ENCODE measurements around the gene MPC1. TPM values are rescaled to one million over a fixed set of nuclear protein-coding genes. Genes with fewer than 3 reads are reported as not detected.
"Not testable (repeated sequence)": the region's sequence is repeated elsewhere in the genome, so short reads cannot be mapped to it uniquely, and the experiment has no call there.

The MPC1 gene
- total and polyA plus RNA-seq, 5 donors from 2014 or later = 25.7 to 92.1 (median 76.6) TPM

DNA sequence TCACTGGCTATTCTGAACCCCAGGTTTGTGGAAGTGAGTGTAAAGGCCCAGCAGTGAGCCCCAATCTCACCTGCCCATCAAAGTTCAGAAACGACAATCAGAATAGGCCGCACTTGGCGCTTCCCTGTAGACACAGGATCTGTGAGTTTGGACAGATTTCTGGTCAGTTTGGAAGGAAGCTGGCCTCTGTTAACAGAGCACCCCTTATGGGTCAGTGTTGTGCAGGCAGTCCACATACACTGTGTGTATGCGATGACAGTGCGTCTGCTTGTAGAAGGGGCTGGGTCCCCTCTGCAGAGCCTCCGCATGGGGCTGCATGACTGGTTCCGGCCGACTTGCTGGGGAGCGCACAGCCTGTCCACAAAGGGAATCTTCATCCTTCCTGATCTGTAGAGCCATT, 3.4 kb upstream of the MPC1 start:
- Histone ChIP-seq H3K27ac (ENCODE audit: insufficient read depth, low read length, poor library complexity, severe bottlenecking) (no peak overlapping the region), H3K9me3 (ENCODE audit: control insufficient read depth in 2 of 2, low read length in 2 of 2) (no peaks in the 10 kb centered on the region), H3K4me3 (ENCODE audit: low read depth, low read length) (no peak overlapping the region), H3K27me3 (ENCODE audit: control insufficient read depth, insufficient read depth, low read length) (no peaks in the 10 kb centered on the region), H3K4me1 (ENCODE audit: control insufficient read depth, insufficient read depth, low read length, poor library complexity, severe bottlenecking) (peaks cover 15% of the 10 kb centered on the region), H3K36me3 (ENCODE audit: control insufficient read depth, insufficient read depth, low read length) (no peaks in the 10 kb centered on the region)
- Mint-ChIP-seq H3K27ac (no peak overlapping the region), H3K36me3 (no peaks in the 10 kb centered on the region), H3K4me3 (peak overlapping the region in 1 of 4 donors; percentile 63), H3K9me3 (no peaks in the 10 kb centered on the region), H3K27me3 (peaks cover 6% of the 10 kb centered on the region), H3K4me1 (peaks cover 5 to 18% (median 12%) of the 10 kb centered on the region in 4 donors)
- no peak for ATAC-seq (ENCODE audit: low read depth in 2 of 2)
- DNase-seq = no peak

GRCh38 chr6:166383802-166384363, 1.1 kb upstream of the MPC1 start:
- Mint-ChIP-seq H3K4me3 (peak overlapping the region; percentile 86 to 97 (median 93)), H3K27ac (peak overlapping the region; percentile 56 to 94 (median 77)), H3K4me1 (peaks cover 5 to 22% (median 14%) of the 10 kb centered on the region in 4 donors)
- peak overlapping the region; percentile 92 for H3K4me3 ChIP-seq (ENCODE audit: low read depth, low read length)
- H3K9me3 Mint-ChIP-seq; H3K36me3 ChIP-seq (ENCODE audit: control insufficient read depth, insufficient read depth, low read length); ATAC-seq (ENCODE audit: low read depth in 2 of 2); H3K36me3 Mint-ChIP-seq; H3K9me3 ChIP-seq (ENCODE audit: control insufficient read depth in 2 of 2, low read length in 2 of 2); H3K27me3 ChIP-seq (ENCODE audit: control insufficient read depth, insufficient read depth, low read length); H3K27me3 Mint-ChIP-seq: not testable (repeated sequence)
- peaks cover 17% of the 10 kb centered on the region for H3K4me1 ChIP-seq (ENCODE audit: control insufficient read depth, insufficient read depth, low read length, poor library complexity, severe bottlenecking)
- DNase-seq = peak in 2 of 3 donors; percentile 11 to 41
- peak overlapping the region; percentile 76 for H3K27ac ChIP-seq (ENCODE audit: insufficient read depth, low read length, poor library complexity, severe bottlenecking)

DNA sequence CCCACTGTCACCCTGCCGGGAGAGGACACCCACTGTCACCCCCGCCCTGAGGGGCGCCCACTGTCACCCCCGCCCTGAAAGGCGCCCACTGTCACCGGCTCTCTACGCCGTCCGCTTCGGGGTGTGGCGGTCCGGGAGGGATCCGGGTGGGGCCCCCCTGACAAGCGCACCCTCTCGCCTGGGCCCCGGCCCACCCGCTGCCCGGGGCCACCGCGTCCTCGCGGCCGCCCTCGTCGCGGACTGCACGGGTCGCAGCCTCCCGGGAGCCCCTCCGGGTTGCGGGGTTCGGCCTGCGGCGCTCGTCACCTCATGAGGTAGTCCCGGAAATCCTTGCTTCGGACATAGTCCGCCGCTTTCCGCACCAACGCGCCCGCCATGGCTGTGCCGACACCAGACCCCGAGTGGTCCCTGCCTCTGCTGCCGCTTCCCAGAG, 224 bp downstream of the MPC1 start:
- Mint-ChIP-seq H3K4me1 (peaks cover 5 to 22% (median 14%) of the 10 kb centered on the region in 4 donors), H3K4me3 (peak overlapping the region; percentile 93 to 99 (median 96)), H3K27me3 (peaks cover 6% of the 10 kb centered on the region), H3K27ac (no peak overlapping the region), H3K36me3 (no peaks in the 10 kb centered on the region), H3K9me3 (no peaks in the 10 kb centered on the region)
- Histone ChIP-seq H3K27me3 (ENCODE audit: control insufficient read depth, insufficient read depth, low read length) (no peaks in the 10 kb centered on the region), H3K27ac (ENCODE audit: insufficient read depth, low read length, poor library complexity, severe bottlenecking) (peak overlapping the region; percentile 76), H3K4me1 (ENCODE audit: control insufficient read depth, insufficient read depth, low read length, poor library complexity, severe bottlenecking) (peaks cover 17% of the 10 kb centered on the region), H3K4me3 (ENCODE audit: low read depth, low read length) (peak overlapping the region; percentile 37), H3K36me3 (ENCODE audit: control insufficient read depth, insufficient read depth, low read length) (peaks cover 2% of the 10 kb centered on the region), H3K9me3 (ENCODE audit: control insufficient read depth in 2 of 2, low read length in 2 of 2) (no peaks in the 10 kb centered on the region)
- DNase-seq (no peak), ATAC-seq (ENCODE audit: low read depth in 2 of 2) (peak in 1 of 2 donors; percentile 1)

DNA sequence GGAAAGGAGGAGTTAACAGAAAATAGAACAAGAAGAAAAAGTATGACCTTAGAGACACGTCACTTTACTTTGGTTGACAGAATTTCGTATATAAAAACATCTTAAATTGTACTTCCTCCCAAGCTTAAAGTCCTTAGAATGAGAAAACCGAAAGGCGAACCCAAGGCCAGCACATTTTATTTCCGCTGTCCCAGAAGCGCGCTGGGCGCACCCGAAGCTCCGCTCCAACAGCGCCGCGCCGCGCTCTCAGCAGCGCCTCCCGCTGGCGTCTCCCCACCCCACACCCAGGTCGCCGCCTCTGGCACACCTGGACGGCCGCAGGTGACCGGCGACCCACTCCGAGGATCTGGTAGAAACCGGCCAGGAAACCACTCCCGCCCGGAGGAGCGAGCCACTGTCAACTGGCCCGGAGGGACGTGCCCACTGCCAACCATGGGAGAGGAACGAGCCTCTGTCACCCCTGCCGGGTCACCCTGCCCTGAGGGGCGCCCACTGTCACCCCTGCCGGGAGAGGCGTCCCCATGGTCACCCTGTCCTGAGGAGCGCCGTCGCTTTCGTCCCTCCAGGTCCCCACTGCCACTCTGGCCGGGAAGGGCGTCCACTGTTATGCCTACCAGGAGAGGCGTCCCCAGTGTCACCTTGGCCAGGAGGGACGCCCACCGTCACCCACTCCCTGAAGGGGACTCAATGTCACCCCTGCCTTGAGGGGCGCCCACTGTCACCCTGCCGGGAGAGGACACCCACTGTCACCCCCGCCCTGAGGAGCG, 824 bp downstream of the MPC1 start:
- Mint-ChIP-seq H3K36me3 (no peaks in the 10 kb centered on the region), H3K4me1 (peaks cover 5 to 22% (median 14%) of the 10 kb centered on the region in 4 donors), H3K4me3 (peak overlapping the region; percentile 93 to 99 (median 96)), H3K9me3 (no peaks in the 10 kb centered on the region), H3K27ac (peak overlapping the region in 2 of 3 donors; percentile 89 to 92), H3K27me3 (peaks cover 6% of the 10 kb centered on the region)
- H3K27me3 ChIP-seq (ENCODE audit: control insufficient read depth, insufficient read depth, low read length) = no peaks in the 10 kb centered on the region
- peaks cover 2% of the 10 kb centered on the region for H3K36me3 ChIP-seq (ENCODE audit: control insufficient read depth, insufficient read depth, low read length)
- peak overlapping the region; percentile 87 for H3K4me3 ChIP-seq (ENCODE audit: low read depth, low read length)
- peak overlapping the region; percentile 76 for H3K27ac ChIP-seq (ENCODE audit: insufficient read depth, low read length, poor library complexity, severe bottlenecking)
- peak; percentile 39 to 84 (median 63) for DNase-seq
- peak; percentile 14 to 17 for ATAC-seq (ENCODE audit: low read depth in 2 of 2)
- H3K9me3 ChIP-seq (ENCODE audit: control insufficient read depth in 2 of 2, low read length in 2 of 2) = no peaks in the 10 kb centered on the region
- H3K4me1 ChIP-seq (ENCODE audit: control insufficient read depth, insufficient read depth, low read length, poor library complexity, severe bottlenecking) = peaks cover 17% of the 10 kb centered on the region

GRCh38 chr6:166381381-166381732, 1.4 kb downstream of the MPC1 start:
- Histone ChIP-seq H3K4me3 (ENCODE audit: low read depth, low read length) (peak overlapping the region; percentile 87), H3K4me1 (ENCODE audit: control insufficient read depth, insufficient read depth, low read length, poor library complexity, severe bottlenecking) (peaks cover 17% of the 10 kb centered on the region), H3K27me3 (ENCODE audit: control insufficient read depth, insufficient read depth, low read length) (no peaks in the 10 kb centered on the region), H3K36me3 (ENCODE audit: control insufficient read depth, insufficient read depth, low read length) (peaks cover 2% of the 10 kb centered on the region), H3K27ac (ENCODE audit: insufficient read depth, low read length, poor library complexity, severe bottlenecking) (no peak overlapping the region), H3K9me3 (ENCODE audit: control insufficient read depth in 2 of 2, low read length in 2 of 2) (no peaks in the 10 kb centered on the region)
- Mint-ChIP-seq H3K36me3 (no peaks in the 10 kb centered on the region), H3K4me1 (peaks cover 5 to 22% (median 16%) of the 10 kb centered on the region in 4 donors), H3K9me3 (no peaks in the 10 kb centered on the region), H3K4me3 (peak overlapping the region; percentile 93 to 99 (median 96)), H3K27me3 (peaks cover 6% of the 10 kb centered on the region), H3K27ac (peak overlapping the region in 2 of 3 donors; percentile 89 to 92)
- DNase-seq = no peak
- ATAC-seq (ENCODE audit: low read depth in 2 of 2) = no peak

DNA sequence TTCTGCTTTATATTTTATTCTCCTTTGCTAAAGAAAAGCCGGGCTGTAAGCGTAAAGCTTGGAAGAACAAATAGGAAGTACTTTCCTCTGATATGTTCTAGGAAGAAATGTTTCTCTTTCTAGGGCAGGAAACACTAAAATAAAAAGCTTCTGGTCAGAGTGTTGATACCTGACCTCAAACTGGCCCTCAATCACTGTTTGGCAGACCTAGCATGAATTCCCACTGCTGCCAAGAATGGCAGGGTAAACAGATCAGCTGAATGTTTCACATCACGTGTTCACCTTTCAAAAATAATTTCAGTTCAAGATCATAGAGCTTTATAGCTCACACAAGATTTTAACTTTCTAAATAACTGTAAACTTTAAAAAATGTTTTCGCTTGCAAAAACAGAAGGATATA, 2.9 kb downstream of the MPC1 start:
- no peaks in the 10 kb centered on the region for H3K36me3 Mint-ChIP-seq
- H3K27ac Mint-ChIP-seq = no peak overlapping the region
- H3K4me1 Mint-ChIP-seq = peaks cover 5 to 22% (median 20%) of the 10 kb centered on the region in 4 donors
- no peaks in the 10 kb centered on the region for H3K9me3 Mint-ChIP-seq
- ATAC-seq (ENCODE audit: low read depth in 2 of 2) (no peak), DNase-seq (no peak)
- Histone ChIP-seq H3K4me1 (ENCODE audit: control insufficient read depth, insufficient read depth, low read length, poor library complexity, severe bottlenecking) (peaks cover 17% of the 10 kb centered on the region), H3K36me3 (ENCODE audit: control insufficient read depth, insufficient read depth, low read length) (peaks cover 2% of the 10 kb centered on the region), H3K27me3 (ENCODE audit: control insufficient read depth, insufficient read depth, low read length) (no peaks in the 10 kb centered on the region), H3K27ac (ENCODE audit: insufficient read depth, low read length, poor library complexity, severe bottlenecking) (no peak overlapping the region), H3K9me3 (ENCODE audit: control insufficient read depth in 2 of 2, low read length in 2 of 2) (no peaks in the 10 kb centered on the region), H3K4me3 (ENCODE audit: low read depth, low read length) (no peak overlapping the region)
- peaks cover 6% of the 10 kb centered on the region for H3K27me3 Mint-ChIP-seq
- no peak overlapping the region for H3K4me3 Mint-ChIP-seq

DNA sequence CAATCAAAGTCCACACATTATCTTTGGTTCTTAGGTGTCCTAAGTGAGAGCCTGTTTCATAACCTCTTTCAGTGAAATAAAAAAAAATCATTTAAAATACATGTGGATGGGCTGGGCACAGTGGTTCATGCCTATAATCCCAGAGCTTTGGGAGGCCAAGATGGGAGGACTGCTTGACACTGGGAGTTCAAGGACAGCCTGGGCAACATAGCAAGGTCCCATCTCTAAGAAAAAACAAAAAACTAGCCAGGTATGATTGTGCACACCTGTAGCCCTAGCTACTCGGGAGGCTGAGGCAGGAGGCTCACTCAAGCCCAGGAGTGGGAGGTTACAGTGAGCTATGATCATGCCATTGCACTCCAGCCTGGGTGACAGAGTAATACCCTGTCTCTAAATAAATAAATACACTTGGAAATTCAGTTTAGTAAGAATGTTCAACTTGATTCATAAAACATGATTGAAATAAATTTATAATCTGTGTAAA, 3.6 kb downstream of the MPC1 start:
- Mint-ChIP-seq H3K36me3 (no peaks in the 10 kb centered on the region), H3K9me3 (no peaks in the 10 kb centered on the region), H3K4me1 (peaks cover 3 to 20% (median 18%) of the 10 kb centered on the region in 4 donors), H3K4me3 (no peak overlapping the region), H3K27me3 (peaks cover 6% of the 10 kb centered on the region), H3K27ac (no peak overlapping the region)
- Histone ChIP-seq H3K27ac (ENCODE audit: insufficient read depth, low read length, poor library complexity, severe bottlenecking) (no peak overlapping the region), H3K9me3 (ENCODE audit: control insufficient read depth in 2 of 2, low read length in 2 of 2) (no peaks in the 10 kb centered on the region), H3K27me3 (ENCODE audit: control insufficient read depth, insufficient read depth, low read length) (no peaks in the 10 kb centered on the region), H3K4me3 (ENCODE audit: low read depth, low read length) (no peak overlapping the region), H3K36me3 (ENCODE audit: control insufficient read depth, insufficient read depth, low read length) (peaks cover 2% of the 10 kb centered on the region), H3K4me1 (ENCODE audit: control insufficient read depth, insufficient read depth, low read length, poor library complexity, severe bottlenecking) (peaks cover 17% of the 10 kb centered on the region)
- no peak for DNase-seq
- no peak for ATAC-seq (ENCODE audit: low read depth in 2 of 2)
